Neural cell (in vitro differentiated cells): ENCODE results near the gene TYRO3. TPM values are rescaled to one million over a fixed set of nuclear protein-coding genes. Genes with fewer than 3 reads are reported as not detected.

ENCODE experiments used
- H2AFZ ChIP-seq: fragments of 200-600, 300-800 bp; sonication (generic), shearing (Covaris generic); 2 replicates; pipeline ENCODE4 v1.6.0; 2014; ENCODE audit warnings: low read depth, mild to moderate bottlenecking, antibody characterized with exemption, low read length, moderate library complexity
- H3F3A ChIP-seq: fragments of 200-600 bp; shearing (Covaris generic); 2 replicates; pipeline ENCODE4 v1.6.1; 2016; ENCODE audit warnings: mild to moderate bottlenecking, moderate library complexity, mixed read lengths, antibody characterized with exemption, low read length; ENCODE audit not compliant: insufficient read depth, poor library complexity, severe bottlenecking
- H3K27ac ChIP-seq: fragments of 200-600, 300-800 bp; sonication (generic), shearing (Covaris generic); 2 replicates; pipeline ENCODE4 v1.5.1; 2014; ENCODE audit warnings: mild to moderate bottlenecking, low read length, moderate library complexity
- H3K27me3 ChIP-seq: fragments of 300-800, 200-600 bp; sonication (generic), shearing (Covaris generic); 2 replicates; pipeline ENCODE4 v1.6.0; 2014; ENCODE audit warnings: mild to moderate bottlenecking, low read depth, low read length, moderate library complexity; ENCODE audit not compliant: insufficient read depth
- H3K36me3 ChIP-seq: fragments of 300-800, 200-600 bp; sonication (generic), shearing (Covaris generic); 2 replicates; pipeline ENCODE4 v1.5.1; 2014; ENCODE audit warnings: mild to moderate bottlenecking, antibody characterized with exemption, low read length, moderate library complexity; ENCODE audit not compliant: insufficient read depth
- H3K4me2 ChIP-seq: fragments of 300-800, 200-600 bp; sonication (generic), shearing (Covaris generic); 2 replicates; pipeline ENCODE4 v1.6.0; 2014; ENCODE audit warnings: mild to moderate bottlenecking, low read length
- H3K4me3 ChIP-seq: fragments of 300-800, 200-600 bp; sonication (generic), shearing (Covaris generic); 2 replicates; pipeline ENCODE4 v1.5.1; 2014; ENCODE audit warnings: mild to moderate bottlenecking, low read length, moderate library complexity
- H3K79me2 ChIP-seq: fragments of 200-600 bp; shearing (Covaris generic); replicated peaks from 2 replicates; pipeline ENCODE4 v1.6.0; 2014; ENCODE audit warnings: mild to moderate bottlenecking, low read length, moderate library complexity; ENCODE audit not compliant: insufficient read depth
- H3K9ac ChIP-seq: fragments of 300-800, 200-600 bp; sonication (generic), shearing (Covaris generic); 2 replicates; pipeline ENCODE4 v1.6.1; 2016; ENCODE audit warnings: mild to moderate bottlenecking, low read length, mixed read lengths
- H3K9me2 ChIP-seq: fragments of 200-600 bp; shearing (Covaris generic); 2 replicates; pipeline ENCODE4 v1.6.1; 2016; ENCODE audit warnings: mild to moderate bottlenecking, low read length, mixed read lengths; ENCODE audit not compliant: insufficient read depth
- H3K9me3 ChIP-seq: fragments of 200-600, 300-800 bp; sonication (generic), shearing (Covaris generic); 2 replicates; pipeline ENCODE4 v1.6.1; 2016; ENCODE audit warnings: mild to moderate bottlenecking, mixed run types, low read length, moderate library complexity, mixed read lengths
- H4K20me1 ChIP-seq: fragments of 200-600 bp; shearing (Covaris generic); 2 replicates; pipeline ENCODE4 v1.6.1; 2016; ENCODE audit warnings: mild to moderate bottlenecking, mixed run types; ENCODE audit not compliant: insufficient read depth
- EP300 ChIP-seq: fragments of 450-650 bp; conservative IDR thresholded peaks from 2 replicates; pipeline ENCODE4 v1.6.1; 2014; ENCODE audit warnings: antibody characterized with exemption, mild to moderate bottlenecking, moderate library complexity; ENCODE audit not compliant: poor library complexity, severe bottlenecking
- EZH2 ChIP-seq: fragments of 200-600, 300-800 bp; shearing (Covaris generic), sonication (generic); IDR thresholded peaks from 2 replicates; pipeline ENCODE4 v1.6.1; 2014; ENCODE audit warnings: antibody characterized with exemption, low read length, borderline replicate concordance, mild to moderate bottlenecking; ENCODE audit not compliant: insufficient read depth, poor library complexity, severe bottlenecking
- MXI1 ChIP-seq: fragments of 450-650 bp; conservative IDR thresholded peaks from 2 replicates; pipeline ENCODE4 v1.6.1; 2014; ENCODE audit warnings: antibody characterized with exemption, mild to moderate bottlenecking; ENCODE audit not compliant: poor library complexity, severe bottlenecking
- POLR2AphosphoS5 ChIP-seq: IDR thresholded peaks from 2 replicates; pipeline ENCODE4 v1.6.1; 2012
- RAD21 ChIP-seq: fragments of 450-650 bp; conservative IDR thresholded peaks from 2 replicates; pipeline ENCODE4 v1.6.1; 2014; ENCODE audit warnings: antibody characterized with exemption, mild to moderate bottlenecking, moderate library complexity
- SMC3 ChIP-seq: fragments of 450-650 bp; conservative IDR thresholded peaks from 2 replicates; pipeline ENCODE4 v1.6.1; 2014; ENCODE audit warnings: antibody characterized with exemption, mild to moderate bottlenecking, moderate library complexity; ENCODE audit not compliant: poor library complexity
- TAF1 ChIP-seq: IDR thresholded peaks from 2 replicates; pipeline ENCODE4 v1.6.1; 2012; ENCODE audit warnings: low read depth
- polyA plus RNA-seq: library from polyadenylated mRNA; depleted of rRNA; stranded (reverse); fragments of >200 nt; gene quantifications from 2 replicates; pipeline ENCODE4 v1.2.3, GENCODE V29; 2014
- TF ChIP-seq, protein P1 (sequence below): IDR thresholded peaks from 2 replicates; pipeline ENCODE4 v1.6.1; 2012; ENCODE audit warnings: borderline replicate concordance
- TF ChIP-seq, protein P2 (sequence below): fragments of 450-650 bp; IDR thresholded peaks from 2 replicates; pipeline ENCODE4 v1.5.1; 2014; ENCODE audit warnings: antibody characterized with exemption, mild to moderate bottlenecking, moderate library complexity; ENCODE audit not compliant: poor library complexity, severe bottlenecking

The TYRO3 gene
- polyA plus RNA-seq, 1 donor from 2014 or later = 12.1 TPM

DNA sequence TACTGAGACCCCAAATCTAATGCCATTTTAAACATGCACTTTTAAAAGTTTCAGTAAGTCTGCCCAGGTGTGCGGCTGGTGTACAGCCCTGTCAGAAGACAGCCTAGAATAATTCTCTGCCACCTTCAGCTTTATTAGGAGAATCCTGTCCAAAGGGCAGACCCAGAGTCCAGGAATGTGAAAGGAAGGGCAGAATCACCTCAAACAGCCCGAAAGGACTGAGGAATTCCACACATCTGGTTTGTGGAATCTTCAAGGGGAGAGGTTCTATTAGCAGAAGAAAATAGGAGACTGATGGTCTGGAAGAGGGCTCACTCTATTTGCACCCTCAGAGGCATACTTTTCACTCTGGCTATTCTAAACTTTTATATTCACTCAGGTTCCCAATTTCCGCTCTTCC is 46.6 kb downstream of the TYRO3 start:
- Histone ChIP-seq H3K27me3 (no peaks in the 10 kb centered on the region), H3K9me3 (no peaks in the 10 kb centered on the region), H3K4me3 (no peak overlapping the region), H3K9me2 (no peaks in the 10 kb centered on the region), H3K9ac (no peak overlapping the region), H3K36me3 (no peaks in the 10 kb centered on the region), H3K79me2 (no peaks in the 10 kb centered on the region), H3K4me2 (no peak overlapping the region), H3F3A (no peaks in the 10 kb centered on the region), H3K27ac (no peak overlapping the region), H2AFZ (no peak overlapping the region), H4K20me1 (no peaks in the 10 kb centered on the region)
- TF ChIP-seq SMC3 (no peak), TAF1 (no peak), MXI1 (no peak), EZH2 (no peak), RAD21 (no peak), POLR2AphosphoS5 (no peak), EP300 (no peak)
- TF ChIP-seq, protein P1, sequence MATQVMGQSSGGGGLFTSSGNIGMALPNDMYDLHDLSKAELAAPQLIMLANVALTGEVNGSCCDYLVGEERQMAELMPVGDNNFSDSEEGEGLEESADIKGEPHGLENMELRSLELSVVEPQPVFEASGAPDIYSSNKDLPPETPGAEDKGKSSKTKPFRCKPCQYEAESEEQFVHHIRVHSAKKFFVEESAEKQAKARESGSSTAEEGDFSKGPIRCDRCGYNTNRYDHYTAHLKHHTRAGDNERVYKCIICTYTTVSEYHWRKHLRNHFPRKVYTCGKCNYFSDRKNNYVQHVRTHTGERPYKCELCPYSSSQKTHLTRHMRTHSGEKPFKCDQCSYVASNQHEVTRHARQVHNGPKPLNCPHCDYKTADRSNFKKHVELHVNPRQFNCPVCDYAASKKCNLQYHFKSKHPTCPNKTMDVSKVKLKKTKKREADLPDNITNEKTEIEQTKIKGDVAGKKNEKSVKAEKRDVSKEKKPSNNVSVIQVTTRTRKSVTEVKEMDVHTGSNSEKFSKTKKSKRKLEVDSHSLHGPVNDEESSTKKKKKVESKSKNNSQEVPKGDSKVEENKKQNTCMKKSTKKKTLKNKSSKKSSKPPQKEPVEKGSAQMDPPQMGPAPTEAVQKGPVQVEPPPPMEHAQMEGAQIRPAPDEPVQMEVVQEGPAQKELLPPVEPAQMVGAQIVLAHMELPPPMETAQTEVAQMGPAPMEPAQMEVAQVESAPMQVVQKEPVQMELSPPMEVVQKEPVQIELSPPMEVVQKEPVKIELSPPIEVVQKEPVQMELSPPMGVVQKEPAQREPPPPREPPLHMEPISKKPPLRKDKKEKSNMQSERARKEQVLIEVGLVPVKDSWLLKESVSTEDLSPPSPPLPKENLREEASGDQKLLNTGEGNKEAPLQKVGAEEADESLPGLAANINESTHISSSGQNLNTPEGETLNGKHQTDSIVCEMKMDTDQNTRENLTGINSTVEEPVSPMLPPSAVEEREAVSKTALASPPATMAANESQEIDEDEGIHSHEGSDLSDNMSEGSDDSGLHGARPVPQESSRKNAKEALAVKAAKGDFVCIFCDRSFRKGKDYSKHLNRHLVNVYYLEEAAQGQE = no peak
- TF ChIP-seq, protein P2, sequence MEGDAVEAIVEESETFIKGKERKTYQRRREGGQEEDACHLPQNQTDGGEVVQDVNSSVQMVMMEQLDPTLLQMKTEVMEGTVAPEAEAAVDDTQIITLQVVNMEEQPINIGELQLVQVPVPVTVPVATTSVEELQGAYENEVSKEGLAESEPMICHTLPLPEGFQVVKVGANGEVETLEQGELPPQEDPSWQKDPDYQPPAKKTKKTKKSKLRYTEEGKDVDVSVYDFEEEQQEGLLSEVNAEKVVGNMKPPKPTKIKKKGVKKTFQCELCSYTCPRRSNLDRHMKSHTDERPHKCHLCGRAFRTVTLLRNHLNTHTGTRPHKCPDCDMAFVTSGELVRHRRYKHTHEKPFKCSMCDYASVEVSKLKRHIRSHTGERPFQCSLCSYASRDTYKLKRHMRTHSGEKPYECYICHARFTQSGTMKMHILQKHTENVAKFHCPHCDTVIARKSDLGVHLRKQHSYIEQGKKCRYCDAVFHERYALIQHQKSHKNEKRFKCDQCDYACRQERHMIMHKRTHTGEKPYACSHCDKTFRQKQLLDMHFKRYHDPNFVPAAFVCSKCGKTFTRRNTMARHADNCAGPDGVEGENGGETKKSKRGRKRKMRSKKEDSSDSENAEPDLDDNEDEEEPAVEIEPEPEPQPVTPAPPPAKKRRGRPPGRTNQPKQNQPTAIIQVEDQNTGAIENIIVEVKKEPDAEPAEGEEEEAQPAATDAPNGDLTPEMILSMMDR = no peak

DNA sequence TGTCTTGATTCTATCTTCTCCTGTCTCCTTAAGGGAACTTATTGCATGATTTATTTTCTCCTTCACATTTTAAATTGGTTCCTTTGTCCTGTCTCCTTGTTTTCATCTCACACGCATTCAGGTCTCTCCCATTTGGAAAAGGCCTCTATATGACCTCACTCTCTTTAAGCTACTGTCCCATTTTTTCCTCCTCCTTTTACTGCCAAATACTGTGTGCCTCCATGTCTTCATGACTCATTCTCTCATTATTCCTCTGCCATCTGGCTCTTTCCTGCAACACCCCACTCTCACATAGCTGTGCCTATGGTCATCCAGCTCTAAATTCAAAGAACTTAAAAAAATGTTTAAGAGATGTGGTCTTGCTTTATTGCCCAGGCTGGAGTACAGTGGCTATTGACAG is 48.0 kb downstream of the TYRO3 start:
- H3K27me3 ChIP-seq = no peaks in the 10 kb centered on the region
- no peak overlapping the region for H3K4me2 ChIP-seq
- H3K36me3 ChIP-seq = no peaks in the 10 kb centered on the region
- TF ChIP-seq POLR2AphosphoS5 (no peak), SMC3 (no peak), EP300 (no peak), RAD21 (no peak), MXI1 (no peak), EZH2 (no peak), TAF1 (no peak)
- TF ChIP-seq, protein P1 = no peak
- TF ChIP-seq, protein P2 = no peak
- H3K9me2 ChIP-seq = no peaks in the 10 kb centered on the region
- H3K9ac ChIP-seq = no peak overlapping the region
- H3F3A ChIP-seq = no peaks in the 10 kb centered on the region
- H3K27ac ChIP-seq = no peak overlapping the region
- no peaks in the 10 kb centered on the region for H4K20me1 ChIP-seq
- H3K9me3 ChIP-seq = no peaks in the 10 kb centered on the region
- H2AFZ ChIP-seq = no peak overlapping the region
- no peaks in the 10 kb centered on the region for H3K79me2 ChIP-seq
- no peak overlapping the region for H3K4me3 ChIP-seq
